T-helper 17 cell (primary cell): ENCODE measurements around the gene ARHGAP20. TPM values are rescaled to one million over a fixed set of nuclear protein-coding genes. Genes with fewer than 3 reads are reported as not detected.

Experiments
- ATAC-seq: fragments of 150-1000 bp; cut with Tn5 transposase; 2 replicates; pipeline ENCODE4 v1.10.0; 2021; ENCODE audit warnings: mild to moderate bottlenecking, moderate library complexity
- DNase-seq, 3 donors: peaks; one replicate each; pipeline versions ENCODE4 v3.0.0 to v3.0.0-alpha.2; 2020 to 2021
- H3K9me3 ChIP-seq: one replicate; pipeline ENCODE4 v1.7.0; 2013; ENCODE audit warnings: low read length, mild to moderate bottlenecking; ENCODE audit not compliant: control insufficient read depth, poor library complexity, severe bottlenecking
- H3K27ac Mint-ChIP-seq: one replicate; pipeline ENCODE4 v1.8.0; 2022; ENCODE audit warnings: mild to moderate bottlenecking, moderate library complexity, mixed read lengths
- H3K27me3 Mint-ChIP-seq: one replicate; pipeline ENCODE4 v1.8.0; 2022; ENCODE audit warnings: mixed read lengths
- H3K36me3 Mint-ChIP-seq: one replicate; pipeline ENCODE4 v1.8.0; 2022; ENCODE audit warnings: low read depth, mixed read lengths
- H3K4me1 Mint-ChIP-seq: one replicate; pipeline ENCODE4 v1.8.0; 2022; ENCODE audit warnings: mild to moderate bottlenecking, mixed read lengths
- H3K4me3 Mint-ChIP-seq: one replicate; pipeline ENCODE4 v1.8.0; 2022; ENCODE audit warnings: mild to moderate bottlenecking, moderate library complexity, mixed read lengths
- total RNA-seq, 4 donors: library from RNA in 2 of 4; stranded (reverse) in 2 of 4; gene quantifications; one replicate each; pipeline ENCODE4 v1.2.3 and lab custom pipeline; 2022 to 2026

Gene ARHGAP20, protein sequence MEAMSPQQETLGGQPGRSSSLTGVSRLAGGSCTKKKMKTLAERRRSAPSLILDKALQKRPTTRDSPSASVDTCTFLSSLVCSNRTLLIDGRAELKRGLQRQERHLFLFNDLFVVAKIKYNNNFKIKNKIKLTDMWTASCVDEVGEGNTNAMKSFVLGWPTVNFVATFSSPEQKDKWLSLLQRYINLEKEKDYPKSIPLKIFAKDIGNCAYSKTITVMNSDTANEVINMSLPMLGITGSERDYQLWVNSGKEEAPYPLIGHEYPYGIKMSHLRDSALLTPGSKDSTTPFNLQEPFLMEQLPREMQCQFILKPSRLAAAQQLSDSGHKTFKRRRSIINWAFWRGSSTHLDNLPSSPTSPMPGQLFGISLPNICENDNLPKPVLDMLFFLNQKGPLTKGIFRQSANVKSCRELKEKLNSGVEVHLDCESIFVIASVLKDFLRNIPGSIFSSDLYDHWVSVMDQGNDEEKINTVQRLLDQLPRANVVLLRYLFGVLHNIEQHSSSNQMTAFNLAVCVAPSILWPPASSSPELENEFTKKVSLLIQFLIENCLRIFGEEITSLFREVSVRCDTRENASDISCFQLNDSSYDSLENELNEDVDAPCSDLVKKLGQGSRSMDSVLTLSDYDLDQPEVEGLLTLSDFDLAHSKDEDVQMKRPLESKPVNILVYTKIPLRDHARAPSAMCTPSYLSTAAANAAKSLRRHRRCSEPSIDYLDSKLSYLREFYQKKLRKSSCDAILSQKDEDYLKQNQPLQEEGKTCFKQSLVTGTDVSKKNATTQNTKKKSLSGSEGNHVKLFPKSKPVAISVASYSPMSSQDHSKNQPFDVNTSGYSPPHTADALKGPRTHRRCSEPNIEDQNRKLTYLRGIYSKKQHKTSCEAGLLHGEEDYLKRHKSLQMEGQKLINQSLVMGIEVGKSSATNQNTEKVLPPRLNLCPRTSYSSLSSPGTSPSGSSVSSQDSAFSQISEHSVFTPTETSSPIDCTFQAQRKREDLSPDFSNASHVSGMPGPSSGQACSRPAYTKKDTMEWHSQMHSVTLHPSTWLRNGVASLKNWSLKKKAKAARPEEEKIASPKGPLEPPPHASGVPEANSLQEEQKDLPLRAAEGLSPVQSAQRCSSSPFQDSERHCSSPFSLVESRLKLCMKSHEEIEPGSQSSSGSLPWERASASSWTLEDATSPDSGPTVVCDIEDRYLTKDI
- total RNA-seq (under 1 TPM in 1 of 2 donors, not detected in 1; 0.07 TPM), total RNA-seq (lab: John Stamatoyannopoulos, UW) (0.08 to 0.23 reads per million in 2 donors)

GRCh38 chr11:110711776-110712658 lies at the start of gene ARHGAP20:
TSS of gene ARHGAP20 (minus strand) at chr11:110712437. CDS start at chr11:110712231, 206 bp downstream.
- peaks cover 67% of the 10 kb centered on the region for H3K27me3 Mint-ChIP-seq

DNA sequence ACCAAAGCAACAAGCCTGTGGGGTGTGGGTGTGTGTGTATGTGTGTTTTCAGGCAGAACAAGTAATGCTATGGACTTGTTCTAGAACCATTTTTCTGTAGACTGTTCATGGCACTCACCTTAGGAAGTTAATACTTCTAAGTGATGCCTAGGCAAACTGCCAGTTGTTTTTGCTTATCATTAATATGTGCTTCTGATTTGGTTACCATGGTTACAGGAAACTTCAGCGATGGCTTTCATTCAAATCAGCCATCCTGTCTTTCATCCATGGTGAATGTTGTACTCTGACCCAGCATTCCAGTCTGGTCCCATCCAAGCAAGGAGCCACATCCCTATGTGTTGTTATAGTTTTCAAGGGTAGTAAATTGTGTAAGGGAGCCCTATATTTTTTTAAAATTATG lies 49.8 kb upstream of the ARHGAP20 start:
- Mint-ChIP-seq H3K27me3 (peaks cover 15% of the 10 kb centered on the region), H3K4me1 (no peaks in the 10 kb centered on the region), H3K36me3 (no peaks in the 10 kb centered on the region), H3K27ac (no peak overlapping the region), H3K4me3 (no peak overlapping the region)
- DNase-seq (no peak), ATAC-seq (no peak)
- no peaks in the 10 kb centered on the region for H3K9me3 ChIP-seq

More at GRCh38 chr11:110711776-110712658, at the start of gene ARHGAP20:
- Mint-ChIP-seq H3K36me3 (peaks cover 8% of the 10 kb centered on the region), H3K4me1 (peaks cover 11% of the 10 kb centered on the region), H3K27ac (no peak within 1 kb of the TSS), H3K4me3 (peak within 1 kb of the TSS; percentile 83)
- H3K9me3 ChIP-seq, result no peaks in the 10 kb centered on the region
- DNase-seq, result peak; percentile 8 to 14 (median 9)
- ATAC-seq, result peak; percentile 84

DNA sequence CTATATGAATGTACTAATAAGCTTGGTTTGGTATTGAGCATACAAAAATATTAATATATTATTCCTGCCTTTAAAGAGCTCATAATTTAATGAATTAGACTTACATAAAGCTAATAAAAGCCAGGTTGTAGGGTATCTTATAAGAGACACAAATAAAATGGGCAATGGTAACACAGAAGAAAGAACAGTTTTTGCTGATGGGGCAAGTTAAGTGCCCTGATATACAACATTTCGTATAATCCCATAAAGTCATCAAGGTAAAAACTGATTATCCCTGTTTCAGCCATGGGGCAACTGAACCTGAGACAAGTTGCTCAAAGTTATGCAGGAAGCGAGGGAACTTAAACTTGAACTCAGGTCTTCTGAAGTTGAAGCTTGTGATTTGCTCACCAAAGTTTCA lies 48.9 kb upstream of the ARHGAP20 start:
- H3K4me3 Mint-ChIP-seq, result no peak overlapping the region
- no peaks in the 10 kb centered on the region for H3K9me3 ChIP-seq
- ATAC-seq (no peak), DNase-seq (no peak)
- H3K4me1 Mint-ChIP-seq, result no peaks in the 10 kb centered on the region
- peaks cover 11% of the 10 kb centered on the region for H3K27me3 Mint-ChIP-seq
- no peaks in the 10 kb centered on the region for H3K36me3 Mint-ChIP-seq
- no peak overlapping the region for H3K27ac Mint-ChIP-seq

GRCh38 chr11:110759972-110760381 lies 47.7 kb upstream of the ARHGAP20 start:
- no peaks in the 10 kb centered on the region for H3K9me3 ChIP-seq
- Mint-ChIP-seq H3K4me3 (no peak overlapping the region), H3K4me1 (no peaks in the 10 kb centered on the region), H3K36me3 (no peaks in the 10 kb centered on the region), H3K27me3 (peaks cover 6% of the 10 kb centered on the region), H3K27ac (no peak overlapping the region)
- DNase-seq (no peak), ATAC-seq (no peak)

GRCh38 chr11:110757962-110758755 lies 45.9 kb upstream of the ARHGAP20 start:
- Mint-ChIP-seq H3K27ac (no peak overlapping the region), H3K27me3 (peaks cover 6% of the 10 kb centered on the region), H3K4me3 (no peak overlapping the region), H3K36me3 (no peaks in the 10 kb centered on the region), H3K4me1 (no peaks in the 10 kb centered on the region)
- no peaks in the 10 kb centered on the region for H3K9me3 ChIP-seq
- ATAC-seq, result no peak
- no peak for DNase-seq

GRCh38 chr11:110757066-110757465 lies 44.8 kb upstream of the ARHGAP20 start:
- no peak overlapping the region for H3K27ac Mint-ChIP-seq
- DNase-seq (no peak), ATAC-seq (no peak)
- H3K36me3 Mint-ChIP-seq, result no peaks in the 10 kb centered on the region
- H3K9me3 ChIP-seq, result no peaks in the 10 kb centered on the region
- no peak overlapping the region for H3K4me3 Mint-ChIP-seq
- no peaks in the 10 kb centered on the region for H3K4me1 Mint-ChIP-seq
- H3K27me3 Mint-ChIP-seq, result peaks cover 6% of the 10 kb centered on the region

DNA sequence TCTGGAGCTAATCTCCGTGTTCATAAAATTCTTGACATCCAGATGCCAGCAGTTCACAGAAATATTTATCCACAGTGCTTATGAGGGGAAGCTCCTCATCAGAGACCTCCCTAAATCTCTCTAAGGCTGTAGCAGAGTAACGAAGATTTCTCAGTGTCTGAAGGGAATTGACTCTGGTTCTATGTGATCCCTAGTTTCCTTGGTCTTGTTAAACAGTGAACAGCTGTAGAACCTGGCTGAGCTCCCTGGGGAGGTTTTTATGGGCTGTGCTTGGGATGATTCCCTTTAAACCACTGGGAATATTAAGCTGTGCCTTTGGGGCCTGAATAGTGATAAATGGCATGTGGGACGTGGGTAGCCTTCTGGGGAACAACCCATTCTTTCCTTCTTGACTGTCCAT lies 43.7 kb upstream of the ARHGAP20 start:
- ATAC-seq, result no peak
- Mint-ChIP-seq H3K36me3 (no peaks in the 10 kb centered on the region), H3K4me3 (no peak overlapping the region), H3K27ac (no peak overlapping the region), H3K27me3 (peaks cover 6% of the 10 kb centered on the region), H3K4me1 (no peaks in the 10 kb centered on the region)
- H3K9me3 ChIP-seq, result no peaks in the 10 kb centered on the region
- no peak for DNase-seq

GRCh38 chr11:110752890-110753289 lies 40.7 kb upstream of the ARHGAP20 start:
- H3K27ac Mint-ChIP-seq, result no peak overlapping the region
- H3K4me1 Mint-ChIP-seq, result no peaks in the 10 kb centered on the region
- ATAC-seq, result no peak

DNA sequence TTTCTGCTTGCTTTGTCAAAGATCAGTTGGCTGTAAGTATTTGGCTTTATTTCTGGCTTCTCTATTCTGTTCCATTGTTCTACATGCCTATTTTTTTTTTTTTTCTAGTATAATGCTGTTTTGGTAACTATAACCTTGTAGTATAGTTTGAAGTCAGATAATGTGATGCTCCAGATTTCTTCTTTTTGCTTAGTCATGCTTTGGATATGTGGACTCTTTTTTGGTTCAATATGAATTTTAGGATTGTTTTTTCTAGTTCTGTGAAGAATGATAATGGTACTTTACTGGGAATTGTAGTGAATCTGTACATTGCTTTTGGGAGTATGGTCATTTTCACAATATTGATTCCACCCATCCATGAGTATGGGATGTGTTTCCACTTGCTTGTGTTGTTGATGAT lies 37.9 kb upstream of the ARHGAP20 start:
- ATAC-seq (no peak), DNase-seq (no peak)
- Mint-ChIP-seq H3K4me3 (no peak overlapping the region), H3K27me3 (no peaks in the 10 kb centered on the region), H3K4me1 (no peaks in the 10 kb centered on the region), H3K36me3 (no peaks in the 10 kb centered on the region), H3K27ac (no peak overlapping the region)
- H3K9me3 ChIP-seq, result no peaks in the 10 kb centered on the region

More at GRCh38 chr11:110752890-110753289, 40.7 kb upstream of the ARHGAP20 start:
- H3K4me3 Mint-ChIP-seq, result no peak overlapping the region
- no peak for DNase-seq
- no peaks in the 10 kb centered on the region for H3K36me3 Mint-ChIP-seq
- H3K9me3 ChIP-seq, result no peaks in the 10 kb centered on the region
- peaks cover 5% of the 10 kb centered on the region for H3K27me3 Mint-ChIP-seq

GRCh38 chr11:110747531-110747930 lies 35.3 kb upstream of the ARHGAP20 start:
- H3K9me3 ChIP-seq, result no peaks in the 10 kb centered on the region
- Mint-ChIP-seq H3K4me3 (no peak overlapping the region), H3K27ac (no peak overlapping the region), H3K27me3 (no peaks in the 10 kb centered on the region), H3K36me3 (no peaks in the 10 kb centered on the region), H3K4me1 (no peaks in the 10 kb centered on the region)
- ATAC-seq (no peak), DNase-seq (no peak)

DNA sequence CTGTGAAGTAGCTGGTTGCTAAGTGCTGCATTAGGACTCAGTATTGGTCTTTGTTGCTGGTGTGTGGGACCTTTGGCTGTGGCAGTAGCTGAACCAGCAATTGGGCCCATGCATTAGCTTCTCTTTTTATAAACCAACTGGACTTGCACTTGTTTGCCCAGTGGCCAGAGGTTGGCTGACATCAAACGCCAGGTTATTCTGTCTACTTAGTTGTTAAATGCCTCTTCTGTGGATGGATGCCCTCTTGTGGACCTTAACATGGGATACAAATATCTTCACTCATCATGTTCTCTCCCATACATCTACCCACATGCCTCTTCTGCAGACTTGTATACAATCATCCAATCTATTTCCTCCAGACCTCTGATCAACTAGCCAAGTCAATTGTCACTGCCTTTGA lies 26.4 kb upstream of the ARHGAP20 start:
- H3K9me3 ChIP-seq, result no peaks in the 10 kb centered on the region
- H3K4me3 Mint-ChIP-seq, result no peak overlapping the region
- H3K27ac Mint-ChIP-seq, result no peak overlapping the region
- DNase-seq (no peak), ATAC-seq (no peak)
- H3K36me3 Mint-ChIP-seq, result no peaks in the 10 kb centered on the region
- H3K4me1 Mint-ChIP-seq, result no peaks in the 10 kb centered on the region
- peaks cover 13% of the 10 kb centered on the region for H3K27me3 Mint-ChIP-seq

GRCh38 chr11:110737593-110737992 lies 25.4 kb upstream of the ARHGAP20 start:
- DNase-seq, result no peak
- Mint-ChIP-seq H3K27me3 (peaks cover 13% of the 10 kb centered on the region), H3K4me1 (no peaks in the 10 kb centered on the region), H3K27ac (no peak overlapping the region), H3K36me3 (no peaks in the 10 kb centered on the region), H3K4me3 (no peak overlapping the region)
- no peak for ATAC-seq
- H3K9me3 ChIP-seq, result no peaks in the 10 kb centered on the region
